LoVo (cell line): ENCODE results near the gene DYNC2LI1.

ENCODE experiments used
- DNase-seq: peaks from one replicate; pipeline ENCODE4 v3.0.0-alpha.2; 2016; ENCODE audit warnings: low spot score

The DYNC2LI1 gene

DNA sequence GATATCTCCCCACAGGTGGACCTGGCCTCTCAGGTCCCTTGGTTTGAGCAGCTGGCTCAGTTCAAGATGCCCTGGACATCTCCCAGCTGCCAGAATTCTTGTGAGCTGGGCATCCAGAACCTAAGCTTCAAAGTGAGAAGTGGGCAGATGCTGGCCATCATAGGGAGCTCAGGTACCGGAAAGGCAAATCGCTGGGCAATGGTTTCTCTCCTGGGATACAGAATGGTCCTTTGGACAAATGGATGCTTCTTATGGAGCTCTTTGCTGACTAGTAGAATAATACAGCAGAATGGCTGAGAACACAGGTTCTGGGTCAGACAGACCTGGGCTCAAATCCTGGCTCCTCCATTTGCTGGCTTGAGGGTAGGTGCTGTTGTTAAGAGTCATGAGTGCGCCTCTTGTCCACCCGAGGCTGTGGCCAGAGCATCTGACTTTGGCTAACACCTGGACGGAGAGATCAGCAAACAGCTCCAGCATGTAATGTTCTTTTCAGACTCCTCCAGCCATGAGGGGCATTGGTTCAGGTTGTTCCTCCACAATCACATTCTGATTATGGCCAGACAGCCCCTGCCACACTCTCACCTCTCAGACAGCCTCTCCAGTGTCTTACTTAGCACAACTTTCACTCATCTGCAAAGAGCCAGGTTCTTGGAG is 72.4 kb downstream of the DYNC2LI1 start:
- no peak for DNase-seq

DNA sequence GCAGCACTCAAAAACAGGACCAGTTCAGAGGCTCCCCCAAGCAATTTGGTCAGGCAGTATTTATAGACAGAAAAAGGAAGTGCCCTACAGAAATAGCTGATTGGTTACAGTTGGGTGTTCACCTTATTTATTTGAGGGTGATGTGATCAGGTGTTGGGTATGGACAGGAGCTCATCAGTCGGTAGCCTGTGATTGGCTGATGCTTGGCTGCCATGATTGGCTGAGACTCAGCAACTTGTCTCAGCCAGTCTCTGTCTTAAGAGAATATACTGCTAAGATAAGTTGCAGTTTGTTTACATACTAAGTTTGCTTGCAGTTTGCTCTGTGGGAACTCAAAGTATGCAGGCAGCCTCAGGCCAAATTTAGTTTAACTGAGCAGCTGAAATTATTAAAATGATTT is 74.4 kb downstream of the DYNC2LI1 start:
- DNase-seq: no peak

DNA sequence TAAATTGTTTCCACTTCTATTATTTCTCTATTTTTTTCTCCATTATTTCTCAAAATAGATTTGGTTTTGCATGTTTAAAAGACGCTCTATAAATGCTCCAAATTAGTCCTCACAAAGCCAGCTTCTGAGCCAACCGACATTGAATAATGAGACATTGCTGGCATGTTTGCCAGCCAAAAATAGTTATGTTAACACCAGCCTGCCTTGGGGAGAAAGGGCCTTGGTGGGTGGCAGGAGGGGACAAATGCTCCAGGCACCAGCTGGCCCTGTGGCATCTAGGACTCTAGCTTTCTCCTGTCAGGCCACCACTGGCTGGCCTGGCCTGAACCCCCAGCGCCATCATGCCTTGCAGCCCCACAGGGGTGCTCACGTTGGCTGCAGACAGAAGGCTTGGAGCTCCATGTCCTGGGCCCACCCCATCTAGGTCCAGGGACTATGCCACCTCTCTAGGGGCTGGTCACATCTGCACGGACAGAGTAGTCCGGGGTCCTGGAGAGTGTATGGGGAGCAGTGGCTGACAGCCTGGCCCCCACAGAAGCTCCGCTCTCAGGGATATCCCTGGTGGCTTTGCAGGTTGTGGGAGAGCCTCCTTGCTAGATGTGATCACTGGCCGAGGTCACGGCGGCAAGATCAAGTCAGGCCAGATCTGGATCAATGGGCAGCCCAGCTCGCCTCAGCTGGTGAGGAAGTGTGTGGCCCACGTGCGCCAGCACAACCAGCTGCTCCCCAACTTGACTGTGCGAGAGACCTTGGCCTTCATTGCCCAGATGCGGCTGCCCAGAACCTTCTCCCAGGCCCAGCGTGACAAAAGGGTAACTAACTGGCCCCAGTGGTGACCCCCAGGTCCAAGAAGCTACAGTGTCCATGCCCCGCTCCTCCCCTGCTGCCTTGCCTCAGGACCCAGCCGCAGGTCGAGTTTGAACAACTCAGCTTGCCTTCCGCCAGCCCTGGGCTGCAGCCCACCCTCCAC is 77.5 kb downstream of the DYNC2LI1 start:
- DNase-seq: no peak

DNA sequence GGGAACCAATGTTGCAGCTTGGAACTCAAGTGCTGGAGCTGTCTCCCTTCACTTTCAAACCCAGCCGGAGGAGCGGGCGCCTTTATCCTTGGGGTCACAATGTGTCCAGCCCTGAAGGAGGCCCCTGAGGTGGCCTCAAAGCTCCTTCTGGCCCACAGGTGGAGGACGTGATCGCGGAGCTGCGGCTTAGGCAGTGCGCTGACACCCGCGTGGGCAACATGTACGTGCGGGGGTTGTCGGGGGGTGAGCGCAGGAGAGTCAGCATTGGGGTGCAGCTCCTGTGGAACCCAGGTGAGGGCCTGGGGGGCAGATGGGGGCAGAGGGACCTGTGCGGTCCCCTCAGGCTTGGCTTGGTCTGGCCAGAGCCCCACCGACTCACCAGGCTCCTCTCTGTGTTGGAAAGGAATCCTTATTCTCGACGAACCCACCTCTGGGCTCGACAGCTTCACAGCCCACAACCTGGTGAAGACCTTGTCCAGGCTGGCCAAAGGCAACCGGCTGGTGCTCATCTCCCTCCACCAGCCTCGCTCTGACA is 78.4 kb downstream of the DYNC2LI1 start:
- DNase-seq: no peak

DNA sequence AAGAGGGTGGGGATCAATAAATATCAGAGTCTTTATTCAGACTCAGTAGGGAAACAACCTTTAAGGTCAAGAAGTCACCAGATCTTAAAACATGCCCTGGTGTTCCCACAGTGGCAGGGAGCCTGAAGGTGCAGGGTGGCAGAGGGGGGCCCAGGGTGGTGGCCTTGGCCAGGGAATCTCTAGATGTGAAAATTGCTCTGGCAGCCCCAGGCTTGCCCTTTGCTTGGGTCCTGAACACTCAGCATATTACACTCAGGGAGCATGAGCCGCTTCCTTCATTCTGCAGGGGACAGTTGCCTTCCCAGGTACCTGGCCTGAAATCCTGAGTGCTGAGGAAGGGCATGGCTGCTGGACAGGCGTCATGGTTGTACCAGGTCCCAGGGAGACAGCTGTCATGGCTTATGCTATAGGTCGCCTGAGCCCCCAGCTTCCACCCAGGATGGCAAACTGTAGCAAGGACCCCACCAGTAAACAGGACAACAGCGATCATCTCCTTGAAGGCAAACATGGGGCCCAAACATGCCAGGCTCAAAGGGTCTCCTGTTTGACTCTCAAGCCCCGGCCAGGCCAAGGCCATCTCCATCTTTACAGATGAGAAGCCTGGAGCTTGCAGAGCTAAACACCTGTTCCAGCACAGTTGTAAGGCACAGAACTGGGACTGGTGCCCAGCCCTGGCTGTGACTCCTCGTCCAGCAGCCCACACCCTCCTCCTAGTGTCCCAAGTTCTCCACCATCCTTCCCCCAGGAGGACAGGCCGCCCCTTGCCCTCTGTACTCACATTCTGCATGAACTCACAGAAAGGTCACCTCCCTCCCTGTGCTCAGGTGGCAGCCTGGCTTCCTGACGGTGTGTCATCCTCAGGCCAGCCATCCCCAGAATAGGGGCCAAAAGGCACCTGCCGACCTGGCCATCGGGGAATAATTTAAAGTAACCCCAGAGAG is 79.6 kb downstream of the DYNC2LI1 start:
- DNase-seq: no peak

DNA sequence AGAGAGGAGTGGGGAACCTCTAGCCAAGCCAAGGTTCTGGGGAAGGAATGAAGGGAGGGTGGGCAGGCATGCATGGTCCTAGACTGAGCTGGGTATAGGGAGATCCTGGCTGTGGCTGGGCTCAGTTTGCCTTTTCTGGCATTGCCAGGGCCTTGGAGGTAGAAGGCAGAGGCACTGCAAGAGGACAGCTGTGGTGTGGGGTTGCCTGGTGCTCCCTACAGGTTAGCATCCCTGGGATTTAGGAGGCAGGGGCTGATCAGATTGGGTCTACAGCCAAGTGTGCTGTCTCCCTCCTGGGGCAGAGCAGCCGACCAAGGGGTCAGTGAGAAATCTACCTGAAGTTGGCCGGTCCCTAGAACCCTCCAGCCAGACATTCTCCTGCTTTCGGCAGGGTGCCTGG is 80.8 kb downstream of the DYNC2LI1 start:
- DNase-seq: no peak

DNA sequence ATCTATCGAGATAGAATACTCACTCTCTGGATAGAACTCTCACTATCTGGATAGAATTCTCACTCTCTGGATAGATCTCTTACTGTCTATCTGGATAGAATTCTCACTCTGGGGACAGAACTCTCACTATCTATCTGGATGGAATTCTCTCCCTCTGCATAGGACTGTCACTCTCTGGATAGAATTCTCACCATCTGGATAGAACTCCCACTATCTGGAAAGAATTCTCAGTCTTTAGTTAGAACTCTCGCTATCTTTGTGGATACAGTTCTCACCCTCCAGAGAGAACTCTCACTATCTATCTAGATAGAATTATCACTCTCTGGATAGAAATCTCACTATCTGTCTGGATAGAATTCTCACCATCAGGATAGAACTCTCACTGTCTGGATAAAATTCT is 81.5 kb downstream of the DYNC2LI1 start:
- no peak for DNase-seq
